Stimulated activated CD4-positive, alpha-beta T cell treated with anti-CD3 and anti-CD28 coated beads, Interleukin-1b, Interleukin-23, amount 100 ng/mL, for 48 hours (primary cell): ENCODE data around the gene SORBS1.

Experiments
- DNase-seq: peaks from one replicate; pipeline ENCODE4 v3.0.0-alpha.2; 2020

Gene SORBS1

DNA sequence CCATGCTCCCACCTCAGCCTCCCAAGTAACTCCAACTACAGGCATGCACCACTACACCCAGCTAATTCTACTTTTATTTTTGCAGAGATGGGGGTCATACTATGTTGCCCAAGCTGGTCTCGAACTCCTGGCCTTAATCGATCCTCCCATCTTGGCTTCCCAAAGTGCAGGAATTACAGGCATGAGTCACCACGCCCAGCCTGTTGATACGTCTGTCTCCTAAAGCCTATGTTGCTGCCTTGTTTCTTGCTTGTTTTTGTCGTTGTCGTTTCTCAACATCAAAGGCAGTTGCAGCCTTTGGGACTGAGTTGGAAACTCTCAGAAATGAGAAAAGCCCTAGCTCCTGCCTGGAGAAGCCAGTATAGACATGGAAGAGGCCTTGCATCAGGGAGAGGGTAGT is 49.9 kb downstream of the SORBS1 start:
- DNase-seq, result no peak

DNA sequence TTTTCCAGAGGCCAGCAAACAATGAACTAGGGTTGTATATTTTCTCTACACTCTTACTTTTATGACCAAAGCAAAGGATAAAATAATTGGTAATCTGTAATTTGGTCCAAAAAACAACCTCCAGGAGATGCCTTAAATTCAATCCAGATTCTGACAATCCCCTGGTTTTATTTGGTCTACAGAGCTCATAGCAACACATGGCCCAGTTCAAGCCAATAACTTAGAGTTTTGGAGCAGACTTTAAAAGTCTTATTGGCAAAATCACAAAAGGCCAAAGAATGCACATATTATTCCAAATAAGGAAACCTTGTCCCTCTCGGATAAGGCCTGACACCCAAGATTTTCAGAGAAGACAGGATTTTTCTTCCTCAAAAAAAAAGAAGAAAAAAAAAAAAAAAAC is 51.9 kb downstream of the SORBS1 start:
- no peak for DNase-seq

- DNase-seq, result no peak
Observed at GRCh38 chr10:95508730-95509129, 52.4 kb downstream of the SORBS1 start.

- no peak for DNase-seq
Observed at GRCh38 chr10:95506056-95506737, 55.0 kb downstream of the SORBS1 start.

GRCh38 chr10:95505641-95506040 is 55.5 kb downstream of the SORBS1 start:
- DNase-seq, result no peak

DNA sequence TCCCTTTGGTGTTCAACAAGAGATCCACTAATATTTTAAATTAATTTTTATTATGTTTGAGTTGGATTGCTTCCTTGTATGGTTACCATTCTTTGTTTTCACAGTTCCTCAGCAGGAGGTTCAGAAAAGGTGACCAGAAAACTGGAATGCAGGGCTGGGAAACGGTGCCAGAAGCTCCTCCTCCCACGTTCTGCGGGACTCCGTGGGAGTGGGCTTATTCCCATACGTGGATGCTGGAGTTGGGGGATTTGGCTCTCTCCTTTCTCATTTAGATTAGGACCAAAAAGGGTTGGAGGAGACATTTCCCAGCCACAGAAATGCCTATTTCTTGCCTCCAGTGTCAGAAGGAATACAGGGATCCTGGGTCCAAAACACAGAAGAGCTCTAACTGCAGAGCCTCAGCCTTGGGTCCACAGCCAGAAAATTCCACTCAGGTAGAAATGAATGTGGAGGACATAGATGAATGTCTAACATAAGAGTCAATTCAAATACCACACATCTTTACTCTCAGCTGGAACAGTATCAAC is 56.0 kb downstream of the SORBS1 start:
- no peak for DNase-seq

- no peak for DNase-seq
Observed at GRCh38 chr10:95504246-95504691, 56.9 kb downstream of the SORBS1 start.

GRCh38 chr10:95503526-95503925 is 57.6 kb downstream of the SORBS1 start:
- no peak for DNase-seq

DNA sequence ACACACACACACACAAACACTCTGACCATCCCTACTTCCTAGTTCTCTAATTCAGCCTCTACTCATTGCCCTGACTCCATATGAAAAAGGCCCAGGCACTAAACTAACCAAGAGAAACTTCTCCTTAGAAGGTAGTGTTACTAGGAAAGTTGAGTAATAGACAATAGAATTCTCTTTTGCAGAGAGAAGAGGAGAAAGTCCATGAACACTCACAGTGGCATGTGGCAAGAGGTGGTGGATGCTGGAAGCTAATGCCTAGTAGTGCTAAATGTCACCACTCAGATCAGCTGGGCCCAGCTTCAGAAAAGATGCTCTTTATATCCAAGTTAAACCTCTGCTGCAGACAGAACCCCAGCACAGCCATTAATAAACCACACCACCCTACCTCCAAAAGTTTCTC is 58.2 kb downstream of the SORBS1 start:
- DNase-seq, result no peak

DNA sequence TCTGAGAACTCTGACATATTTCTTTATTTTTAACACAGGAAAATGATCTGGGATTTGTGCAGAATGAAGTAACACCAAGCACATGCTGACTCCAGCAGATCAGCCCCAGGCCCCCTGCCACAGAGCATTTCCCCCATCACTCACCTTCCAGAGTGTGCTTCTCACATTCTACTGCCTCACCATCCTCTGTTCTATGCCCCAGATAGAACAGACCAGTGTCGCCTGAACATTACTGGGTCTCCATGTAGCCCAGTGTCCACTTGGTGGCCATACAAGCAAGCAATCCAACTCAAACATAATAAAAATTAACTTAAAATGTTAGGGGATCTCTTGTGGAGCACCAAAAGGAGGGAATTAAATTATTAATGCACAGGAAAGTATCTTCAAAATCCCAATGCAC is 58.8 kb downstream of the SORBS1 start:
- DNase-seq, result no peak

- DNase-seq, result no peak
Observed at GRCh38 chr10:95501203-95502094, 59.7 kb downstream of the SORBS1 start.

DNA sequence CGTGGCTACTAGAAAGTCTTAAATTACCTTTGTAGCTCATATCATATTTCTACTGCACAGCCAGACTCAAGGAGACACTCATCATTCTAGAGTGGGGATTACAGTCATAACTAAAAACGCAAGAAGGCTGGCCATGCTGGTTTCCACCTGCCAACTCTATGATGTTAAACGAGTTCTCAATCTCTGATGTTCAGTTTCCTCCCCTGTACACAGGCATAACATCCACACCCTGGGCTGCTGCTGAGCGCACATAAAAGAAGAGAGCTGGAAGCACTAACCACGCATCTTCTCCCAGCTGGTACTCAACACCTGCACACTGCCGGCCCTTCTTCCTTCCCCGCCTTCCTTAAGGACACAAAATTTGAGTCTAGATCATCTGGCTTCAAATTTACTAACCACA is 60.5 kb downstream of the SORBS1 start:
- peak; percentile 18 for DNase-seq

DNA sequence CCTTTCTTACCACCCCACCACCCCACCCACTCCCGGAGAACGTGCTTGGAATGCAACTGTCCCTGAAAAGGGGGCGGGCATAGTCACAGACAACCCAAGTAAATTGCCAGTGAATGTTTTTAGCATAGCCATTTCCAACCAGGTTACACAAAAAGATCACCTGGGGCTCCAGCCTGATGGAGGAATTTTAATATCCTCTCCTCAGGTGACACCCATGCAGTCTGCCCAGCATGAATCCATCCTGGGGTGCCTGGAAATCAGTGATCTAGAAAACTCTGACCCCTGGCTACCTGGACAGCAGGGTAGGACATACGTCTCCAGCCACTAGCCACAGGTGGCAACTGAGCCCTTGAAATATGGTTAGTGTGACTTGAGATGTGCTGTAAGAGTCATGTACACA is 61.1 kb downstream of the SORBS1 start:
- DNase-seq, result no peak

- DNase-seq, result no peak
Observed at GRCh38 chr10:95499482-95499989, 61.6 kb downstream of the SORBS1 start.

- DNase-seq, result no peak
Observed at GRCh38 chr10:95496951-95497350, 64.2 kb downstream of the SORBS1 start.

DNA sequence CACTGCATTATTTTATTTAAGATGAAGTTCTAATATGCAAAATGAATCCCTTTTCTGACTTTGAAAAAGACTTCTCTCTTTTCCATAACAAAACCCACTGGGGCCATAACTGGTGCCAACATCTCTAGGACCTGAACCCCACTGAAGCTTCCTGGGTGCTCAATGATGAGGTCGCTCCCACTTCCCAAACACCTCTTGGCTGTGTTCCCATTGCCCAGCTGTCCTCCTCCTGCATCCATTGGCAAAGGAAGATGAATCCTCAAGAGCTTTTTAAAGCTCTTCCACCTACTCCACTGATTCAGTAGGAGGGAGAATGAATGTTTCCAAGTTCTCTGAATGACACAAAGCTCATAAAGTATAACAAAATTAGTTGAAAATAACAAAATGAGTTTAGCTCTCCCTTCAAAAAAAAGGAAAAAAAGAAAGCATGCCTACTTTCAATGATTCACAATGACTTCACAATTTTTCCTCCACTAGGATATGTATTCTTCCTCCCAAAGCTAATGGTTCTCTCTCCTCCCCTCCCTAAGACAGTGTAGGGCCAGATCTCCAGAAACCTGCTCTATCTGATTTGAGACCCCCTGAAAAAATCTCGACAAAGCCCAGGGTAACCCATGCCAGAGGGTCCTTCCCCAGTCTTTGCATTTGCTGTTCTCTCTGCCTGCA is 64.8 kb downstream of the SORBS1 start:
- DNase-seq, result no peak

DNA sequence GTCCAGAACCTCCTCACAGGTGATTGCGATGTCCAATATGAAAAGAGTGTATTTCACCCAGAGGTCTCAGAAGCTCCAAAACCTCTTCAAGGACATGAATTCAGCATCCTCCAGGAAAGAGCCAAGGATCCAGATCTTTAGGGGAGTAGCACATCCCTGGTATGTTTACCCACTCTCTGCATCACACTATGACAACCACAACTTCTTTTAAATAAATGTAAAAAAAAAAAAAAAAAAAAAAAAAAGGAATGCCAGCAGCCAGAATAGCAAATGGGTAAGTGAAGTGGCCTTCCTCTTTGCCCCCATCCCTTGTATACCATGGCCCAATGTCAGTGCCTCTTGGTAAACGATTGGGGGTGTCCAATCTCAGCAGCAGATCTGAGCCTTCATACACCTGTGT is 67.3 kb downstream of the SORBS1 start:
- no peak for DNase-seq

DNA sequence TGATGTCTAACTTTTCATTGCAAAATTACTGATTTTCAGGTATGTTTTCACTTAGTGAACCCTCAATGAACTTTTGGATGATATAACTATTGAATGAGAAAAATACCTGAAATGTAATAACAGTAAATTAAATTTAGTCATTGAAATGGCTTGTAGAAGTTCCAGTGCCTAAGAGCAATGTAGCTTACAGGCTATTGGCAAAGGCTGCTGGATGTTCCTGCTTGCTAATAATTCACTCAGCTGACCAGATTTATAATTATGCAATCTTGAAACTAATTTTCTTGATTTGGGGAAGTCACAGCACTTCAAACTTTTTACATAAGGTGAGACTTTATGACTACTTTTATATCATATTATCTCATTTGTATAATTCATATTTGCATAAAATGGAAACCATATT is 73.2 kb downstream of the SORBS1 start:
- DNase-seq, result no peak

- peak; percentile 9 for DNase-seq
Observed at GRCh38 chr10:95485056-95485844, 75.9 kb downstream of the SORBS1 start.

DNA sequence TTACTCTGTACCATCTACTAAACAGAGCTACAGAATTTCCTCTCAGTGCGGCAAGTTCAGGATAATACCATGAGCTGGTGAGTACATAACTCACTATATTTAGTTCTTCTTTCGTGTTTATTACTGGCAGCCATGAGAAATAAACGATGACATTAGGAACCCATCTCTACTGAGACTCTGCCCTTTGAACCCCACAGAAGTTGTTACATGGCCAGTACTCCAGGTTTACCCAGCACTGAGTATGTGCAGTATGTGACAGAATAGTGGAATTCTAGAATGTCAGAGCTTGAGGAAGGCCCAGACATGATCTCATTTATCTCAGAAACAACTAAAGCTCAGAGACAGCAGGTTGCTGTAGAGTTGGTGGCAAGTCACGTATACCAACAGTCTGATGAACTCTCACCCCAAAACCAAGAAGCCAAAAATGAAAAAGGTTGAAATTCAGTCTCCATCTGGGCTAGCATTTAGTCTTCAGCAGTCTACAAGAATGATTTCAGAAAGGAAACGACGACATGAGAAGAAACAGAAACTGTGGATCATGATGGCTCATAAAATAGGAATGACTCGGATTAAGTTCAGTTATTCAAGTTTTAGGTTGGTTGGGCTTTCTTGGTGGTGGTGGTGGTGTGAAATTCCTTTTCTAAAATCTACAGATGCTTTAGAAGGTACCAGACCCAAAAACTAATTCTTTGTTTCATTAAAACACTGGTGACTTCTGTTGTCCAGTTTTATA is 78.5 kb downstream of the SORBS1 start:
- no peak for DNase-seq

- no peak for DNase-seq
Observed at GRCh38 chr10:95480901-95481491, 80.2 kb downstream of the SORBS1 start.
